B cell (primary cell): ENCODE measurements around the gene HOXA9. TPM values are rescaled to one million over a fixed set of nuclear protein-coding genes. Genes with fewer than 3 reads are reported as not detected.

Experiments
- ATAC-seq: fragments of 200-7000 bp; cut with Tn5 transposase; one replicate; pipeline ENCODE4 v1.10.0; 2021; ENCODE audit warnings: low read depth, mild to moderate bottlenecking, moderate number of reproducible peaks, moderate library complexity
- CTCF ChIA-PET: fragments of 350-600 bp; sonication (Branson Sonifier 250); formaldehyde crosslinking; loops from one replicate; lab custom pipeline; 2021; ENCODE audit warnings: antibody characterized with exemption, inconsistent platforms; lab: Charles Lee
- POLR2A ChIA-PET: fragments of 350-600 bp; sonication (Branson Sonifier 250); formaldehyde crosslinking; loops from one replicate; lab custom pipeline; 2021; ENCODE audit warnings: antibody characterized with exemption; lab: Charles Lee
- DNase-seq: peaks from one replicate; pipeline ENCODE4 v3.0.0; 2013
- H2AFZ ChIP-seq: 2 replicates; pipeline ENCODE4 v1.6.1; 2012; ENCODE audit warnings: mild to moderate bottlenecking, low read depth, low read length; ENCODE audit not compliant: insufficient read depth, poor library complexity, severe bottlenecking
- H3K27ac ChIP-seq, 2 donors: 1 replicate in 1 of 2; 2 replicates in 1 of 2; pipeline ENCODE4 v1.5.1; 2012 to 2013; ENCODE audit warnings: low read length in 2 of 2, mild to moderate bottlenecking in 2 of 2, moderate library complexity in 1 of 2
- H3K27me3 ChIP-seq, 4 experiments: fragments of 200-600 bp in 1 of 4; sonication (generic) in 1 of 4; replicated peaks in 1 of 4; 1 replicate in 2 of 4; 2 replicates in 2 of 4; pipeline versions ENCODE4 v1.6.1 to v1.7.0; 2013 to 2016; ENCODE audit warnings: low read length in 3 of 4, mild to moderate bottlenecking in 2 of 4, mixed read lengths in 1 of 4, moderate library complexity in 1 of 4; ENCODE audit not compliant: insufficient read depth in 4 of 4, control insufficient read depth in 3 of 4; ENCODE audit errors: control extremely low read depth in 1 of 4
- H3K36me3 ChIP-seq, 2 experiments: replicated peaks in 1 of 2; 1 replicate in 1 of 2; 2 replicates in 1 of 2; pipeline versions ENCODE4 v1.6.1 to v1.7.1; 2013; ENCODE audit warnings: low read length in 1 of 2; ENCODE audit not compliant: insufficient read depth in 2 of 2, control insufficient read depth in 1 of 2; ENCODE audit errors: control extremely low read depth in 1 of 2, extremely low read depth in 1 of 2
- H3K4me1 ChIP-seq, 2 donors: fragments of 200-600 bp in 1 of 2; sonication (generic) in 1 of 2; 1 replicate in 1 of 2; 2 replicates in 1 of 2; pipeline versions ENCODE4 v1.5.1 to v1.6.1; 2013 to 2017; ENCODE audit warnings: low read length in 2 of 2; ENCODE audit not compliant: control insufficient read depth in 2 of 2, insufficient read depth in 2 of 2
- H3K4me2 ChIP-seq: replicated peaks from 2 replicates; pipeline ENCODE3; 2012; ENCODE audit warnings: mild to moderate bottlenecking, low read depth, low read length; ENCODE audit not compliant: poor library complexity, severe bottlenecking
- H3K4me3 ChIP-seq, 5 experiments: fragments of 200-600 bp in 1 of 5; sonication (generic) in 1 of 5; 1 replicate in 3 of 5; 2 replicates in 2 of 5; pipeline versions ENCODE4 v1.5.1 to v1.7.0; 2011 to 2016; ENCODE audit warnings: low read length in 4 of 5, mild to moderate bottlenecking in 4 of 5, low read depth in 2 of 5, control low read depth in 1 of 5, moderate library complexity in 1 of 5; ENCODE audit not compliant: insufficient read depth in 1 of 5; ENCODE audit errors: control extremely low read depth in 1 of 5, extremely low read depth in 1 of 5
- H3K79me2 ChIP-seq: fragments of 200-600 bp; sonication (generic); one replicate; pipeline ENCODE4 v1.6.0; 2016; ENCODE audit warnings: low read length; ENCODE audit not compliant: control insufficient read depth, insufficient read depth
- H3K9ac ChIP-seq: fragments of 200-600 bp; sonication (generic); 2 replicates; pipeline ENCODE4 v1.6.1; 2017; ENCODE audit warnings: mild to moderate bottlenecking, low read length, moderate library complexity
- H3K9me3 ChIP-seq, 3 donors: one replicate each; pipeline versions ENCODE4 v1.6.1 to v1.7.1; 2013; ENCODE audit warnings: low read length in 2 of 3; ENCODE audit not compliant: control insufficient read depth in 2 of 3, insufficient read depth in 1 of 3; ENCODE audit errors: control extremely low read depth in 1 of 3
- H4K20me1 ChIP-seq: 2 replicates; pipeline ENCODE4 v1.6.0; 2012; ENCODE audit warnings: mild to moderate bottlenecking, low read length; ENCODE audit not compliant: insufficient read depth, control insufficient read depth, poor library complexity, severe bottlenecking
- H3K27ac Mint-ChIP-seq: one replicate; pipeline ENCODE4 v1.8.0; 2021; ENCODE audit warnings: mixed read lengths
- H3K27me3 Mint-ChIP-seq: one replicate; pipeline ENCODE4 v1.8.0; 2021; ENCODE audit warnings: mixed read lengths
- H3K4me1 Mint-ChIP-seq: one replicate; pipeline ENCODE4 v1.8.0; 2021; ENCODE audit warnings: mixed read lengths
- H3K4me3 Mint-ChIP-seq: one replicate; pipeline ENCODE4 v1.8.0; 2021; ENCODE audit warnings: mixed read lengths
- H3K9me3 Mint-ChIP-seq: one replicate; pipeline ENCODE4 v1.8.0; 2022; ENCODE audit warnings: mixed read lengths; ENCODE audit not compliant: insufficient read depth
- CTCF ChIP-seq: fragments of 200-600 bp; IDR thresholded peaks from one replicate; pipeline ENCODE4 v1.8.0; 2022; ENCODE audit warnings: antibody characterized with exemption, mild to moderate bottlenecking
- EZH2 ChIP-seq: IDR thresholded peaks from 2 replicates; pipeline ENCODE4 v1.6.1; 2012; ENCODE audit warnings: borderline replicate concordance, low read depth, mild to moderate bottlenecking, moderate library complexity, low read length; ENCODE audit not compliant: insufficient read depth, poor library complexity, severe bottlenecking
- WGBS: methylation state at CpG from one replicate; pipeline ENCODE4 v1.1.5; 2013; ENCODE audit warnings: missing lambda C conversion rate; ENCODE audit not compliant: insufficient coverage; 5-methylcytosine and 5-hydroxymethylcytosine counted together
- intact Hi-C: fragments of 100-400 bp; cut with micrococcal nuclease; formaldehyde crosslinking; loops from one replicate; pipeline ENCODE4 v1.10.0; 2022
- polyA plus RNA-seq: library from polyadenylated mRNA; depleted of rRNA; stranded (reverse); fragments of >200 nt; gene quantifications from 2 replicates; pipeline ENCODE4 v1.2.3, GENCODE V29; 2012
- total RNA-seq, 2 donors: library from RNA; stranded (reverse); fragments of 120-200 nt in 1 of 2; gene quantifications; 1 replicate in 1 of 2; 2 replicates in 1 of 2; pipeline versions ENCODE4 v1.2.3 to v1.2.4, GENCODE V29; 2013 to 2022

Gene HOXA9
- total and polyA plus RNA-seq, 2 donors (not counting 1 experiment from before 2014, with no cell fraction given) = 0.07 TPM; not detected in 1

GRCh38 chr7:27189997-27190748 is 24.8 kb upstream of the HOXA9 start:
- peaks cover 0 to 69% (median 6%) of the 10 kb centered on the region in 3 donors for H3K9me3 ChIP-seq
- H3K27me3 Mint-ChIP-seq = peaks cover 90% of the 10 kb centered on the region
- TF ChIP-seq CTCF (no peak), EZH2 (no peak)
- ATAC-seq (no peak), DNase-seq (no peak)
- CTCF ChIA-PET = interaction anchor here (1.0 to 5.9 kb wide), 4 partner anchors 9 to 821 kb away, joined by 3 to 28 read pairs (median 4); no protein-coding TSS in a partner anchor
- no peak overlapping the region for H3K4me2 ChIP-seq
- POLR2A ChIA-PET = no interaction called here
- H3K4me3 ChIP-seq = no peak overlapping the region
- peak overlapping the region; percentile 47 for H3K27ac Mint-ChIP-seq
- H3K27ac ChIP-seq = no peak overlapping the region
- intact Hi-C loops = loop anchor here (5.0 to 10.0 kb wide), 2 partner anchors 38 to 415 kb away; partner anchors contain the start of gene HOXA3
- no peaks in the 10 kb centered on the region for H3K79me2 ChIP-seq
- WGBS = 57% methylated on average over 3 of the region's 7 CpGs
- no peaks in the 10 kb centered on the region for H4K20me1 ChIP-seq
- no peak overlapping the region for H3K9ac ChIP-seq
- H3K4me1 ChIP-seq = peaks cover 48 to 75% of the 10 kb centered on the region in 2 donors
- peaks cover 2 to 98% (median 84%) of the 10 kb centered on the region in 4 experiments for H3K27me3 ChIP-seq
- no peaks in the 10 kb centered on the region for H3K9me3 Mint-ChIP-seq
- no peak overlapping the region for H2AFZ ChIP-seq
- H3K36me3 ChIP-seq = no peaks in the 10 kb centered on the region
- peak overlapping the region; percentile 48 for H3K4me3 Mint-ChIP-seq
- H3K4me1 Mint-ChIP-seq = peaks cover 41% of the 10 kb centered on the region
